Thyroid gland (tissue), 4 donors: ENCODE data around the gene PAGE2. TPM values are rescaled to one million over a fixed set of nuclear protein-coding genes. Genes with fewer than 3 reads are reported as not detected.

Experiments
- DNase-seq, 2 donors: peaks; one replicate each; pipeline ENCODE4 v3.0.0-alpha.2; 2019
- H3K27ac ChIP-seq, 3 donors: fragments of 200-600 bp; sonication (generic); 1 replicate in 2 of 3; 2 replicates in 1 of 3; pipeline ENCODE4 v1.5.1; 2016 to 2019; ENCODE audit warnings: mild to moderate bottlenecking in 1 of 3, moderate library complexity in 1 of 3
- H3K27me3 ChIP-seq: fragments of 200-600 bp; sonication (generic); one replicate; pipeline ENCODE4 v1.5.1; 2019
- H3K36me3 ChIP-seq, 2 donors: fragments of 200-600 bp; sonication (generic); one replicate each; pipeline ENCODE4 v1.5.1; 2016 to 2019
- H3K4me1 ChIP-seq, 2 donors: fragments of 200-600 bp; sonication (generic); one replicate each; pipeline ENCODE4 v1.5.1; 2017 to 2019
- H3K4me3 ChIP-seq, 3 donors: fragments of 200-600 bp; sonication (generic); replicated peaks in 1 of 3; 1 replicate in 2 of 3; 2 replicates in 1 of 3; pipeline ENCODE4 v1.5.1; 2016; ENCODE audit warnings: mild to moderate bottlenecking in 1 of 3
- H3K9me3 ChIP-seq: fragments of 200-600 bp; sonication (generic); one replicate; pipeline ENCODE4 v1.5.1; 2017
- CTCF ChIP-seq, 6 experiments: fragments of 200-600 bp in 3 of 6; fragments of 450-650 bp in 3 of 6; sonication (generic) in 3 of 6; IDR thresholded peaks; one replicate each; pipeline ENCODE4 v1.5.1; 2016 to 2019; ENCODE audit warnings: antibody characterized with exemption in 6 of 6, mild to moderate bottlenecking in 2 of 6, inconsistent platforms in 1 of 6, moderate library complexity in 1 of 6
- POLR2A ChIP-seq, 2 donors: fragments of 450-650 bp; IDR thresholded peaks; one replicate each; pipeline ENCODE4 v1.6.1; 2017; ENCODE audit warnings: antibody characterized with exemption in 2 of 2, mild to moderate bottlenecking in 2 of 2, moderate library complexity in 1 of 2
- WGBS, 2 donors: methylation state at CpG; one replicate each; pipeline ENCODE4 v1.1.5; 2017; 5-methylcytosine and 5-hydroxymethylcytosine counted together
- intact Hi-C: fragments of 100-400 bp; cut with DNase I; formaldehyde crosslinking; loops from one replicate; pipeline ENCODE4 v1.15.1; 2023
- total RNA-seq, 4 donors: library from RNA; depleted of rRNA; stranded (reverse); fragments of >200 nt; gene quantifications; one replicate each; pipeline ENCODE4 v1.2.3, GENCODE V29; 2016

PAGE2 gene
- total RNA-seq, 4 donors from 2014 or later: not detected

DNA sequence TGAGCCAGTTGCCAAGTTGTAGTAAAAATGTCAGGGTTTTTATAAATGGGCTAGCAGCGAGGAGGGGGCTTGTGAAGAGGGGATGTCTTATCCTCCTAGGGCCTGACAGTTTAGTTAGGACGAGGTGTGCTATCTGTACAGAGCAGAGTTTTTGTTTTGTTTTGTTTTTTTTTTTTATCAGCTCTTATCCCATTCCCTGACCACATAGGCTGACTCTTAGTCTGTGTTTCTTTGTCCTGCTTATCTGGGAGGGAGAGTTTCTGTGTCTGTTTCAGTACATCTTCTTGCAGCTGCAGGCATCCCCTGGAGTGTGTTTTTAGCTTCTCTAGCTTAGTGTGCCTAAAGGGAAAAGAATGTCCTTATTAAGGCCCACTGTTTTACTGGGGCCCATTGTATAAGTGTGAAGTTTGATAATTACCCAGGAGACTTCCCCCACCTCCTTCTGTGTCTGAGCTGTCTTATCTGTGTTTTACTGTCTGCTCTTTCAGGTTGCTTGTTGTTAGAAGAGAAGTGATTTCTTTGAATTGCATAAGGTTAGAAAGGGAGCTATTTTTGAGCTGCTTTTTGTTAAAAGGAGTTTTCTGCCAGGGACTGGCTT is 32.0 kb downstream of the PAGE2 start:
- WGBS, 2 donors: 41 to 62% methylated on average over 2 of the region's 2 CpGs
- no peaks in the 10 kb centered on the region for H3K27me3 ChIP-seq
- no peak overlapping the region for H3K27ac ChIP-seq
- intact Hi-C loops: no loop called here
- H3K4me1 ChIP-seq: no peaks in the 10 kb centered on the region
- TF ChIP-seq POLR2A (IDR thresholded peaks at IDR 0.05): no peak
- TF ChIP-seq CTCF (IDR thresholded peaks at IDR 0.05): no peak
- no peak for DNase-seq
- no peak overlapping the region for H3K4me3 ChIP-seq
- no peaks in the 10 kb centered on the region for H3K9me3 ChIP-seq
- H3K36me3 ChIP-seq: no peaks in the 10 kb centered on the region

- H3K4me3 ChIP-seq: no peak overlapping the region
- no peak overlapping the region for H3K27ac ChIP-seq
- 82 to 85% methylated on average over 7 of the region's 7 CpGs for WGBS, 2 donors
- no peaks in the 10 kb centered on the region for H3K36me3 ChIP-seq
- intact Hi-C loops: no loop called here
- no peak for DNase-seq
- no peaks in the 10 kb centered on the region for H3K4me1 ChIP-seq
- H3K9me3 ChIP-seq: no peaks in the 10 kb centered on the region
- no peak for TF ChIP-seq CTCF (IDR thresholded peaks at IDR 0.05)
- no peak for TF ChIP-seq POLR2A (IDR thresholded peaks at IDR 0.05)
- H3K27me3 ChIP-seq: peaks cover 4% of the 10 kb centered on the region
Measured at GRCh38 chrX:55123900-55124299, 35.1 kb downstream of the PAGE2 start.

GRCh38 chrX:55127692-55128091 is 38.9 kb downstream of the PAGE2 start:
- no peaks in the 10 kb centered on the region for H3K36me3 ChIP-seq
- 71 to 74% methylated on average over 2 of the region's 2 CpGs for WGBS, 2 donors

GRCh38 chrX:55129361-55129760 is 40.5 kb downstream of the PAGE2 start:
- no peak overlapping the region for H3K27ac ChIP-seq
- no peak for TF ChIP-seq POLR2A (IDR thresholded peaks at IDR 0.05)
- no peak for TF ChIP-seq CTCF (IDR thresholded peaks at IDR 0.05)
- intact Hi-C loops: no loop called here
- 69 to 76% methylated on average over 2 of the region's 2 CpGs for WGBS, 2 donors
- H3K4me1 ChIP-seq: no peaks in the 10 kb centered on the region
- H3K9me3 ChIP-seq: no peaks in the 10 kb centered on the region
- no peaks in the 10 kb centered on the region for H3K36me3 ChIP-seq
- H3K4me3 ChIP-seq: no peak overlapping the region
- DNase-seq: no peak
- peaks cover 4% of the 10 kb centered on the region for H3K27me3 ChIP-seq

More at GRCh38 chrX:55127692-55128091, 38.9 kb downstream of the PAGE2 start:
- DNase-seq: no peak
- H3K4me1 ChIP-seq: no peaks in the 10 kb centered on the region
- no peaks in the 10 kb centered on the region for H3K9me3 ChIP-seq
- TF ChIP-seq POLR2A (IDR thresholded peaks at IDR 0.05): no peak
- no peak for TF ChIP-seq CTCF (IDR thresholded peaks at IDR 0.05)
- intact Hi-C loops: no loop called here
- peaks cover 4% of the 10 kb centered on the region for H3K27me3 ChIP-seq
- no peak overlapping the region for H3K27ac ChIP-seq
- no peak overlapping the region for H3K4me3 ChIP-seq

- Histone ChIP-seq H3K9me3 (no peaks in the 10 kb centered on the region), H3K36me3 (no peaks in the 10 kb centered on the region), H3K27me3 (peaks cover 4% of the 10 kb centered on the region), H3K27ac (no peak overlapping the region), H3K4me3 (no peak overlapping the region), H3K4me1 (no peaks in the 10 kb centered on the region)
- TF ChIP-seq POLR2A (IDR thresholded peaks at IDR 0.05) (no peak), CTCF (IDR thresholded peaks at IDR 0.05) (no peak)
- 85 to 90% methylated on average over 4 of the region's 4 CpGs for WGBS, 2 donors
- no peak for DNase-seq
- intact Hi-C loops: no loop called here
Measured at GRCh38 chrX:55130481-55130880, 41.7 kb downstream of the PAGE2 start.
